HepG2 (cell line): ENCODE data around the gene PTMA. TPM values are rescaled to one million over a fixed set of nuclear protein-coding genes. Genes with fewer than 3 reads are reported as not detected.

Experiments
- AKAP8 ChIP-seq: sonication (generic); formaldehyde crosslinking; IDR thresholded peaks from 2 replicates; pipeline ENCODE4 v1.5.1; 2020; ENCODE audit warnings: mild to moderate bottlenecking, missing genetic modification reagents
- FOXC1 ChIP-seq: sonication (generic); formaldehyde crosslinking; IDR thresholded peaks from 2 replicates; pipeline ENCODE4 v1.8.0; 2022; ENCODE audit warnings: mild to moderate bottlenecking, missing genetic modification reagents, borderline replicate concordance
- FOXO1 ChIP-seq: sonication (generic); formaldehyde crosslinking; IDR thresholded peaks from 2 replicates; pipeline ENCODE4 v1.4.0; 2020; ENCODE audit warnings: missing genetic modification reagents
- HHEX ChIP-seq: IDR thresholded peaks from 2 replicates; pipeline ENCODE4 v1.6.1; 2016; ENCODE audit warnings: control low read depth
- KLF11 ChIP-seq: IDR thresholded peaks from 2 replicates; pipeline ENCODE4 v1.6.1; 2016; ENCODE audit warnings: missing compliant biosample characterization
- MIER2 ChIP-seq: IDR thresholded peaks from 2 replicates; pipeline ENCODE4 v1.6.1; 2016; ENCODE audit warnings: missing biosample characterization, missing genetic modification reagents
- NFRKB ChIP-seq: fragments of 450-650 bp; IDR thresholded peaks from 2 replicates; pipeline ENCODE4 v1.6.1; 2017
- NFYB ChIP-seq: sonication (generic); formaldehyde crosslinking; IDR thresholded peaks from 2 replicates; pipeline ENCODE4 v1.4.0; 2020; ENCODE audit warnings: missing genetic modification reagents
- RAD21 ChIP-seq: fragments of 450-650 bp; formaldehyde crosslinking; IDR thresholded peaks from 2 replicates; pipeline ENCODE4 v1.5.0; 2020; ENCODE audit warnings: mild to moderate bottlenecking
- SETDB1 ChIP-seq: sonication (generic); formaldehyde crosslinking; IDR thresholded peaks from 2 replicates; pipeline ENCODE4 v1.5.1; 2020; ENCODE audit warnings: missing genetic modification reagents, mild to moderate bottlenecking, borderline replicate concordance
- SIX1 ChIP-seq: sonication (generic); formaldehyde crosslinking; IDR thresholded peaks from 2 replicates; pipeline ENCODE4 v1.4.0; 2020; ENCODE audit warnings: missing genetic modification reagents, borderline replicate concordance
- ZBTB21 ChIP-seq: sonication (generic); formaldehyde crosslinking; IDR thresholded peaks from 2 replicates; pipeline ENCODE4 v1.4.0; 2020; ENCODE audit warnings: missing genetic modification reagents
- ZFP82 ChIP-seq: sonication (generic); formaldehyde crosslinking; IDR thresholded peaks from 2 replicates; pipeline ENCODE4 v1.5.1; 2020; ENCODE audit warnings: mild to moderate bottlenecking, missing genetic modification reagents, borderline replicate concordance
- ZNF879 ChIP-seq: sonication (generic); formaldehyde crosslinking; IDR thresholded peaks from 2 replicates; pipeline ENCODE4 v1.8.1; 2023; ENCODE audit warnings: missing genetic modification reagents
- polyA plus RNA-seq, 8 experiments: library from polyadenylated mRNA; depleted of rRNA in 3 of 8; stranded (reverse) in 7 of 8; unstranded in 1 of 8; fragments of >200 nt; fragmentation: Illumina TruSeq in 4 of 8; extraction: Trizol in 4 of 8; gene quantifications; 2 replicates each; pipeline versions ENCODE4 v1.2.1 to v1.2.3, GENCODE V29; 2011 to 2016; ENCODE audit warnings: low read depth in 4 of 8, missing spikeins in 1 of 8, mixed read lengths in 1 of 8; ENCODE audit not compliant: insufficient read depth in 1 of 8
- total RNA-seq, 5 experiments: library from RNA; depleted of rRNA; stranded (reverse); fragments of >200 nt; fragmentation: Illumina TruSeq; extraction: Trizol; gene quantifications; 2 replicates each; pipeline ENCODE4 v1.2.3, GENCODE V29; 2016; ENCODE audit warnings: low read depth in 1 of 5
- TF ChIP-seq, protein P1 (sequence below): sonication (generic); formaldehyde crosslinking; IDR thresholded peaks from 2 replicates; pipeline ENCODE4 v1.5.0; 2020; ENCODE audit warnings: missing genetic modification reagents
- TF ChIP-seq, protein P2 (sequence below): sonication (generic); formaldehyde crosslinking; IDR thresholded peaks from 2 replicates; pipeline ENCODE4 v1.4.0; 2020; ENCODE audit warnings: missing genetic modification reagents
- TF ChIP-seq, protein P3 (sequence below), 2 experiments: sonication (generic) in 1 of 2; formaldehyde crosslinking in 1 of 2; IDR thresholded peaks; 2 replicates each; pipeline versions ENCODE4 v1.4.0 to v1.6.1; 2016 to 2020; ENCODE audit warnings: borderline replicate concordance in 1 of 2, low read depth in 1 of 2, mild to moderate bottlenecking in 1 of 2, missing genetic modification reagents in 1 of 2
- TF ChIP-seq, protein P4 (sequence below), 2 experiments: sonication (generic) in 1 of 2; formaldehyde crosslinking in 1 of 2; IDR thresholded peaks; 2 replicates each; pipeline versions ENCODE4 v1.4.0 to v1.6.1; 2018 to 2020; ENCODE audit warnings: missing genetic modification reagents in 2 of 2, borderline replicate concordance in 1 of 2, low read depth in 1 of 2, mild to moderate bottlenecking in 1 of 2, missing biosample characterization in 1 of 2
- TF ChIP-seq, protein P5 (sequence below): sonication (generic); formaldehyde crosslinking; IDR thresholded peaks from 2 replicates; pipeline ENCODE4 v1.4.0; 2020; ENCODE audit warnings: missing genetic modification reagents

PTMA gene
- total and polyA plus RNA-seq, 2 of the 13 experiments (the other 11 are each of a cell fraction or from before 2014, with no cell fraction given), result 190 to 1,086 TPM

DNA sequence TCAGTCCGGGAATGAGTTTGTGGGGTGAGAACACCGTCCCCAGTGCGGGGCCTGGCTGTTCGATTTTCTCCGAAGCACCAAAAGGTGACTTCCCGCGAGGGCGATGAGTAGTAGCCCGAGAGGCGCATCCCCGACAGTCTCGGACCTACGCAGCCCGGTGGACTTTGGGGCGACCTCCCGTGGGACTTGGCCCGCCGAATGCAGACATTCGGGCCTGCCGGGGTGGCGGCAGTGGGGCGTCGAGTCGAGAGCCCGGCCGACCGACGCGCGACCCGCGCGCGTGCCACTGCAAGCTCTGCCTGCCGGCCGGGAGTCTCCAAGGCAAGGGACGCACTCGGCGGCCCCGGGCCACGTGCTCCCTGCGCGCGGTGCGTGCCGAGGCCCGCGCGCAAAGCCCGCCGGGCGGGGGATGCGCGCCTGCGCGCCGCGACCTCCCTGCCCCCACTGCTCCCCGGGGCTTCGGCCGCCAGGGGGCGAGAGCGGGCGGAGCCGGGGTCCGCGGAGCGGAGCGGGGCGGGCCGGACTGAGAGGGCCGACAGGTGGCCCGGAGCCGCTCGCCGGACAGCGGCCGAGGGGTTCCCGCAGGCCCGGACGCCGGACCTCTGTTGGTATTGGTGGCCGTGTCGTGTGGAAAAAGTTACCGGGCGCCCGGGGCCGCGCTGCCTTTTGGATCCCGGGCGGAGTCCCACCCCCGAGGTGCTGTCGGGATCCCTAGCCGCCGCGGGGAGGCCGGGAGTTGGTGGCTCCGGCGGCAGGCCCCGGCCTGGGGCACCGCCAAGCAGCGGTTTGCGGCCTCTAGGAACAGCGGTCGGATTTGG, 1.9 kb downstream of the PTMA start (continued):
- TF ChIP-seq, protein P1, sequence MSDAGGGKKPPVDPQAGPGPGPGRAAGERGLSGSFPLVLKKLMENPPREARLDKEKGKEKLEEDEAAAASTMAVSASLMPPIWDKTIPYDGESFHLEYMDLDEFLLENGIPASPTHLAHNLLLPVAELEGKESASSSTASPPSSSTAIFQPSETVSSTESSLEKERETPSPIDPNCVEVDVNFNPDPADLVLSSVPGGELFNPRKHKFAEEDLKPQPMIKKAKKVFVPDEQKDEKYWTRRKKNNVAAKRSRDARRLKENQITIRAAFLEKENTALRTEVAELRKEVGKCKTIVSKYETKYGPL (CRISPR knock-in tag), result peak; percentile 97
- no peak for TF ChIP-seq SETDB1
- peak; percentile 100 for TF ChIP-seq FOXC1
- TF ChIP-seq NFYB (CRISPR knock-in tag), result no peak; the same call in 1 of the 2 replicates
- peak; percentile 100 for TF ChIP-seq ZNF879 (CRISPR knock-in tag)
- TF ChIP-seq, protein P2, sequence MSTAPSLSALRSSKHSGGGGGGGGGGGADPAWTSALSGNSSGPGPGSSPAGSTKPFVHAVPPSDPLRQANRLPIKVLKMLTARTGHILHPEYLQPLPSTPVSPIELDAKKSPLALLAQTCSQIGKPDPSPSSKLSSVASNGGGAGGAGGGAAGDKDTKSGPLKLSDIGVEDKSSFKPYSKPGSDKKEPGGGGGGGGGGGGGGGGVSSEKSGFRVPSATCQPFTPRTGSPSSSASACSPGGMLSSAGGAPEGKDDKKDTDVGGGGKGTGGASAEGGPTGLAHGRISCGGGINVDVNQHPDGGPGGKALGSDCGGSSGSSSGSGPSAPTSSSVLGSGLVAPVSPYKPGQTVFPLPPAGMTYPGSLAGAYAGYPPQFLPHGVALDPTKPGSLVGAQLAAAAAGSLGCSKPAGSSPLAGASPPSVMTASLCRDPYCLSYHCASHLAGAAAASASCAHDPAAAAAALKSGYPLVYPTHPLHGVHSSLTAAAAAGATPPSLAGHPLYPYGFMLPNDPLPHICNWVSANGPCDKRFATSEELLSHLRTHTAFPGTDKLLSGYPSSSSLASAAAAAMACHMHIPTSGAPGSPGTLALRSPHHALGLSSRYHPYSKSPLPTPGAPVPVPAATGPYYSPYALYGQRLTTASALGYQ (CRISPR knock-in tag), result peak; percentile 94; the same call in 1 of the 2 replicates
- no peak for TF ChIP-seq HHEX (CRISPR knock-in tag)
- TF ChIP-seq ZBTB21 (CRISPR knock-in tag), result no peak
- TF ChIP-seq, protein P3, sequence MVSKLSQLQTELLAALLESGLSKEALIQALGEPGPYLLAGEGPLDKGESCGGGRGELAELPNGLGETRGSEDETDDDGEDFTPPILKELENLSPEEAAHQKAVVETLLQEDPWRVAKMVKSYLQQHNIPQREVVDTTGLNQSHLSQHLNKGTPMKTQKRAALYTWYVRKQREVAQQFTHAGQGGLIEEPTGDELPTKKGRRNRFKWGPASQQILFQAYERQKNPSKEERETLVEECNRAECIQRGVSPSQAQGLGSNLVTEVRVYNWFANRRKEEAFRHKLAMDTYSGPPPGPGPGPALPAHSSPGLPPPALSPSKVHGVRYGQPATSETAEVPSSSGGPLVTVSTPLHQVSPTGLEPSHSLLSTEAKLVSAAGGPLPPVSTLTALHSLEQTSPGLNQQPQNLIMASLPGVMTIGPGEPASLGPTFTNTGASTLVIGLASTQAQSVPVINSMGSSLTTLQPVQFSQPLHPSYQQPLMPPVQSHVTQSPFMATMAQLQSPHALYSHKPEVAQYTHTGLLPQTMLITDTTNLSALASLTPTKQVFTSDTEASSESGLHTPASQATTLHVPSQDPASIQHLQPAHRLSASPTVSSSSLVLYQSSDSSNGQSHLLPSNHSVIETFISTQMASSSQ (IDR thresholded peaks at IDR 0.05; ENCODE audit: low read depth), result no peak
- TF ChIP-seq, protein P3 (CRISPR knock-in tag; IDR thresholded peaks at IDR 0.05; ENCODE audit: borderline replicate concordance), result peak; percentile 93
- TF ChIP-seq AKAP8, result peak; percentile 100
- TF ChIP-seq KLF11 (CRISPR knock-in tag), result peak; percentile 60; the same call in 1 of the 2 replicates
- TF ChIP-seq NFRKB, result no peak
- TF ChIP-seq RAD21 (CRISPR knock-in tag), result peak; percentile 88
- peak; percentile 90; the same call in 1 of the 2 replicates for TF ChIP-seq FOXO1
- TF ChIP-seq, protein P4, sequence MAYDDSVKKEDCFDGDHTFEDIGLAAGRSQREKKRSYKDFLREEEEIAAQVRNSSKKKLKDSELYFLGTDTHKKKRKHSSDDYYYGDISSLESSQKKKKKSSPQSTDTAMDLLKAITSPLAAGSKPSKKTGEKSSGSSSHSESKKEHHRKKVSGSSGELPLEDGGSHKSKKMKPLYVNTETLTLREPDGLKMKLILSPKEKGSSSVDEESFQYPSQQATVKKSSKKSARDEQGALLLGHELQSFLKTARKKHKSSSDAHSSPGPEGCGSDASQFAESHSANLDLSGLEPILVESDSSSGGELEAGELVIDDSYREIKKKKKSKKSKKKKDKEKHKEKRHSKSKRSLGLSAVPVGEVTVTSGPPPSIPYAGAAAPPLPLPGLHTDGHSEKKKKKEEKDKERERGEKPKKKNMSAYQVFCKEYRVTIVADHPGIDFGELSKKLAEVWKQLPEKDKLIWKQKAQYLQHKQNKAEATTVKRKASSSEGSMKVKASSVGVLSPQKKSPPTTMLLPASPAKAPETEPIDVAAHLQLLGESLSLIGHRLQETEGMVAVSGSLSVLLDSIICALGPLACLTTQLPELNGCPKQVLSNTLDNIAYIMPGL (CRISPR knock-in tag; IDR thresholded peaks at IDR 0.05; ENCODE audit: borderline replicate concordance in 1 of 2, low read depth in 1 of 2), result peak; percentile 86 to 96
- 0 out of 2 replicates have a peak, but pooled peaks have one; percentile 34 for TF ChIP-seq SIX1 (CRISPR knock-in tag)
- TF ChIP-seq, protein P5, sequence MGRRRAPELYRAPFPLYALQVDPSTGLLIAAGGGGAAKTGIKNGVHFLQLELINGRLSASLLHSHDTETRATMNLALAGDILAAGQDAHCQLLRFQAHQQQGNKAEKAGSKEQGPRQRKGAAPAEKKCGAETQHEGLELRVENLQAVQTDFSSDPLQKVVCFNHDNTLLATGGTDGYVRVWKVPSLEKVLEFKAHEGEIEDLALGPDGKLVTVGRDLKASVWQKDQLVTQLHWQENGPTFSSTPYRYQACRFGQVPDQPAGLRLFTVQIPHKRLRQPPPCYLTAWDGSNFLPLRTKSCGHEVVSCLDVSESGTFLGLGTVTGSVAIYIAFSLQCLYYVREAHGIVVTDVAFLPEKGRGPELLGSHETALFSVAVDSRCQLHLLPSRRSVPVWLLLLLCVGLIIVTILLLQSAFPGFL (CRISPR knock-in tag), result peak; percentile 99
- TF ChIP-seq ZFP82 (CRISPR knock-in tag), result peak; percentile 100
- TF ChIP-seq MIER2 (CRISPR knock-in tag), result peak; percentile 51; the same call in 1 of the 2 replicates
